Neural crest cell (in vitro differentiated cells): ENCODE data around the gene DPY30. TPM values are rescaled to one million over a fixed set of nuclear protein-coding genes. Genes with fewer than 3 reads are reported as not detected.

Source experiments
- DNase-seq: peaks from one replicate; pipeline ENCODE4 v3.0.0; 2021; ENCODE audit warnings: low read depth, mixed read lengths, low spot score
- H3K27ac Mint-ChIP-seq: one replicate; pipeline ENCODE4 v1.8.0; 2021; ENCODE audit warnings: mild to moderate bottlenecking, mixed read lengths; ENCODE audit not compliant: unreplicated experiment
- H3K27me3 Mint-ChIP-seq: 2 replicates; pipeline ENCODE4 v1.8.0; 2021; ENCODE audit warnings: low read depth, mild to moderate bottlenecking, mixed read lengths
- H3K36me3 Mint-ChIP-seq: 2 replicates; pipeline ENCODE4 v1.8.0; 2021; ENCODE audit warnings: low read depth, mild to moderate bottlenecking, mixed read lengths
- H3K4me1 Mint-ChIP-seq: 2 replicates; pipeline ENCODE4 v1.8.0; 2021; ENCODE audit warnings: mixed read lengths
- H3K4me3 Mint-ChIP-seq: one replicate; pipeline ENCODE4 v1.8.0; 2021; ENCODE audit warnings: mild to moderate bottlenecking, mixed read lengths
- H3K9me3 Mint-ChIP-seq: 2 replicates; pipeline ENCODE4 v1.8.0; 2021; ENCODE audit warnings: mixed read lengths
- total RNA-seq: library from RNA; stranded (reverse); gene quantifications from 2 replicates; pipeline ENCODE4 v1.2.1, GENCODE V29; 2021
- TF ChIP-seq, protein P1 (sequence below): fragments of 200-600 bp; sonication (generic); conservative IDR thresholded peaks from 2 replicates; pipeline ENCODE4 v1.5.0; 2021; ENCODE audit warnings: antibody characterized with exemption, mild to moderate bottlenecking

DPY30 gene
- total RNA-seq, 1 donor from 2014 or later, result 84.5 TPM

DNA sequence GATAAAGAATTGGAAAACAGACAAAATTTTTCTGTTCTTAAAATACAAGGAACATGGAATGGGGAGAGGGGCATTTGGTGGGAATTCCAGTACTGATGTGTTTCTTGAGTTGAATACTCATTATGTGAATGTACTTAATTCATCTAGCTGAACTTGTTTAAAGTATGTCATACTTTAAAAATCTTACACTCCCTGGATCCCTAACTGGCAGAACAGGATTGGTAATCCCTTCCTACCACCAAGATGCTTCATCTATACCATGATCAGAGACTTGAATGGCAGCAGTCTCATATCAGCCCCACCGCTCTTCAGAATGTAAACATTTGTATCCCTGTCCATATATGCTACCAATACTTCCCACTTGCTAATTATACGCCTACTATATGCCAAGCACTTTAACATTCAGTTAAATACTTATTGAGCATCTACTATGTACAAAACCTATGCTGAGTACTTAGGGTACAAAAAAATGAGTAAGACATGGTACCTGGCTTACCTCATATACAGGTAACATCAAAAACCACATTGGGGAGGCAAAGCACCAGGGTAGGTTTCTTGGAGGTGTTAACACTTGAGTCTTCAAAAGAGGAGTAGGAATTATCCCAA is 34.1 kb downstream of the DPY30 start:
- no peak overlapping the region for H3K27ac Mint-ChIP-seq
- peaks cover 2% of the 10 kb centered on the region for H3K36me3 Mint-ChIP-seq
- H3K9me3 Mint-ChIP-seq, result no peaks in the 10 kb centered on the region
- DNase-seq, result no peak
- H3K4me1 Mint-ChIP-seq, result peaks cover 37% of the 10 kb centered on the region
- H3K27me3 Mint-ChIP-seq, result no peaks in the 10 kb centered on the region
- TF ChIP-seq, protein P1, sequence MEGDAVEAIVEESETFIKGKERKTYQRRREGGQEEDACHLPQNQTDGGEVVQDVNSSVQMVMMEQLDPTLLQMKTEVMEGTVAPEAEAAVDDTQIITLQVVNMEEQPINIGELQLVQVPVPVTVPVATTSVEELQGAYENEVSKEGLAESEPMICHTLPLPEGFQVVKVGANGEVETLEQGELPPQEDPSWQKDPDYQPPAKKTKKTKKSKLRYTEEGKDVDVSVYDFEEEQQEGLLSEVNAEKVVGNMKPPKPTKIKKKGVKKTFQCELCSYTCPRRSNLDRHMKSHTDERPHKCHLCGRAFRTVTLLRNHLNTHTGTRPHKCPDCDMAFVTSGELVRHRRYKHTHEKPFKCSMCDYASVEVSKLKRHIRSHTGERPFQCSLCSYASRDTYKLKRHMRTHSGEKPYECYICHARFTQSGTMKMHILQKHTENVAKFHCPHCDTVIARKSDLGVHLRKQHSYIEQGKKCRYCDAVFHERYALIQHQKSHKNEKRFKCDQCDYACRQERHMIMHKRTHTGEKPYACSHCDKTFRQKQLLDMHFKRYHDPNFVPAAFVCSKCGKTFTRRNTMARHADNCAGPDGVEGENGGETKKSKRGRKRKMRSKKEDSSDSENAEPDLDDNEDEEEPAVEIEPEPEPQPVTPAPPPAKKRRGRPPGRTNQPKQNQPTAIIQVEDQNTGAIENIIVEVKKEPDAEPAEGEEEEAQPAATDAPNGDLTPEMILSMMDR, result no peak
- no peak overlapping the region for H3K4me3 Mint-ChIP-seq

GRCh38 chr2:32003791-32004190 is 35.8 kb downstream of the DPY30 start:
- Mint-ChIP-seq H3K9me3 (no peaks in the 10 kb centered on the region), H3K4me1 (peaks cover 34% of the 10 kb centered on the region), H3K4me3 (no peak overlapping the region), H3K27ac (no peak overlapping the region), H3K27me3 (no peaks in the 10 kb centered on the region), H3K36me3 (peaks cover 2% of the 10 kb centered on the region)
- TF ChIP-seq, protein P1, result no peak
- DNase-seq, result no peak

DNA sequence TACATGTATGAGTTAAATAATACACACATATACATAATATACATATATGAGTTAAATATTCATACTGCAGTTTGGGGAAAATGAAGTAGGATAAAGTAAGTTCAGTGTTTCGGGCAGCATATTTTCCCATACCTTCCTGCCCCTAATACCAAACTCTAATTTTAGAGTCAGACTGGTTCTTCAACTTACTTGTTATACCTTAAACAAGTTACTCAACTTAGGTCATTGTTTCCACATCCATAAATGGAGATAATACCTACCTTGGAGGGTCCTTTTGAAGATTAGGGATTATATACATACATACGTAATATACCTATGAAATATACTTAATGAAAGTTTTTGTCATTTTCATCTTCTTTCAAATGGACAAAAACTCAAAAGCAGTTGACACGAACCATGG is 37.2 kb downstream of the DPY30 start:
- Mint-ChIP-seq H3K36me3 (peaks cover 2% of the 10 kb centered on the region), H3K4me1 (peaks cover 24% of the 10 kb centered on the region), H3K27ac (no peak overlapping the region), H3K9me3 (no peaks in the 10 kb centered on the region), H3K4me3 (no peak overlapping the region), H3K27me3 (no peaks in the 10 kb centered on the region)
- no peak for DNase-seq
- TF ChIP-seq, protein P1, result no peak

DNA sequence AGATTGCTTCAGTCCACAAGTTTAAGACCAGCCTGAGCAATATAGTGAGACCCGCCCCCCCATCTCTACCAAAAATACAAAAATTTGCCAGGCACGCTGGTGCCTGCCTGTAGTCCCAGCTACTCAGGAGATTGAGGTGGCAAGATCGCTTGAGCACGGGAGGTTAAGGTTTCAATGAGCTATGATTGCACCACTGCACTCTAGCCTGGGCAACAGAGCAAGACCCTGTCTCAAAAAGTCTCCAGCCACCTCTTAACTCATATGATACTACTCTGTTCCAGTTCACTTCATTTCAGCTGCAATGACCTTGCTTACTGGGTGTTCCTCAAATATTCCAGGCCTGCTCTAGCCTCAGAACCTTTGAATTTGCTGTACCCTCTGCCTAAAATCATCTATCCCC is 40.2 kb downstream of the DPY30 start:
- TF ChIP-seq, protein P1, result no peak
- no peak overlapping the region for H3K4me3 Mint-ChIP-seq
- H3K9me3 Mint-ChIP-seq, result no peaks in the 10 kb centered on the region
- H3K27me3 Mint-ChIP-seq, result no peaks in the 10 kb centered on the region
- no peaks in the 10 kb centered on the region for H3K36me3 Mint-ChIP-seq
- peaks cover 7% of the 10 kb centered on the region for H3K4me1 Mint-ChIP-seq
- no peak for DNase-seq
- peak overlapping the region; percentile 70 for H3K27ac Mint-ChIP-seq

GRCh38 chr2:31998731-31999383 is 40.7 kb downstream of the DPY30 start:
- Mint-ChIP-seq H3K9me3 (no peaks in the 10 kb centered on the region), H3K4me3 (no peak overlapping the region), H3K27ac (no peak overlapping the region), H3K4me1 (peaks cover 7% of the 10 kb centered on the region), H3K36me3 (no peaks in the 10 kb centered on the region), H3K27me3 (no peaks in the 10 kb centered on the region)
- DNase-seq, result no peak
- TF ChIP-seq, protein P1, result no peak
